Stomach smooth muscle (tissue), 2 donors: Measurements from ENCODE around the gene NRXN3.

Experiments used
- H3K27ac ChIP-seq: one replicate; pipeline ENCODE4 v1.7.0; 2013; ENCODE audit warnings: mild to moderate bottlenecking, low read length, inconsistent platforms
- H3K27me3 ChIP-seq, 2 donors: one replicate each; pipeline ENCODE4 v1.7.0; 2013; ENCODE audit warnings: low read length in 2 of 2; ENCODE audit not compliant: insufficient read depth in 2 of 2, control insufficient read depth in 1 of 2
- H3K36me3 ChIP-seq, 2 donors: one replicate each; pipeline ENCODE4 v1.7.0; 2013; ENCODE audit warnings: low read length in 2 of 2; ENCODE audit not compliant: control insufficient read depth in 2 of 2, insufficient read depth in 2 of 2
- H3K4me1 ChIP-seq: one replicate; pipeline ENCODE4 v1.7.0; 2013; ENCODE audit warnings: low read length; ENCODE audit not compliant: control insufficient read depth, insufficient read depth
- H3K4me3 ChIP-seq, 2 donors: one replicate each; pipeline ENCODE4 v1.7.0; 2013; ENCODE audit warnings: low read length in 2 of 2
- H3K9ac ChIP-seq, 2 donors: one replicate each; pipeline ENCODE4 v1.7.0; 2013; ENCODE audit warnings: low read length in 2 of 2, mild to moderate bottlenecking in 1 of 2
- H3K9me3 ChIP-seq, 2 donors: one replicate each; pipeline ENCODE4 v1.7.0; 2013; ENCODE audit warnings: low read length in 2 of 2; ENCODE audit not compliant: control insufficient read depth in 2 of 2
- donor health status: healthy.
- donor health status: Pancreatic carcinoma.

The NRXN3 gene

DNA sequence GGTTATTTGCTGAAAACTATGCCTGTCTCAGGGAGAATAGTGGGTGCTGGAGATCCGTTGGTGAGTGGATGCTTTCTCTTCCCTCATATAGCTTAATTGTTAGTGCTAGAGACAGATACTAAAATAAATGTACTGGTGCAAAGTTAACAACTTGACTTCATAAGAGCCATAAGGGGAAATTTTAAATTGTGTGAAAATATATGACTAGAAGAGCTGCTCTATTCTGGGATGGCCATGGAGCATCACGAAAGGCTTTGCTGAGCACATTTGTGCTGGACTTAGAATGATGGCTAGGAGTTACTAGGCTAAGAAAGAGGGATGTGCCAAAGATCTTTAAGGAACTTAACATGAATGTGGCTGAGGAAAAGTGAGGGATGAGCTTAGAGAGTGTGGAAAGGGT lies 668.8 kb downstream of the NRXN3 start:
- H3K9ac ChIP-seq, result no peak overlapping the region
- no peaks in the 10 kb centered on the region for H3K4me1 ChIP-seq
- H3K9me3 ChIP-seq, result no peaks in the 10 kb centered on the region
- H3K27ac ChIP-seq, result no peak overlapping the region
- no peaks in the 10 kb centered on the region for H3K36me3 ChIP-seq
- no peak overlapping the region for H3K4me3 ChIP-seq
- peaks cover 0 to 7% of the 10 kb centered on the region in 2 donors for H3K27me3 ChIP-seq

GRCh38 chr14:78840898-78841297 lies 670.7 kb downstream of the NRXN3 start:
- Histone ChIP-seq H3K36me3 (no peaks in the 10 kb centered on the region), H3K4me3 (no peak overlapping the region), H3K9me3 (no peaks in the 10 kb centered on the region), H3K27ac (no peak overlapping the region), H3K9ac (no peak overlapping the region), H3K4me1 (no peaks in the 10 kb centered on the region), H3K27me3 (no peaks in the 10 kb centered on the region)

DNA sequence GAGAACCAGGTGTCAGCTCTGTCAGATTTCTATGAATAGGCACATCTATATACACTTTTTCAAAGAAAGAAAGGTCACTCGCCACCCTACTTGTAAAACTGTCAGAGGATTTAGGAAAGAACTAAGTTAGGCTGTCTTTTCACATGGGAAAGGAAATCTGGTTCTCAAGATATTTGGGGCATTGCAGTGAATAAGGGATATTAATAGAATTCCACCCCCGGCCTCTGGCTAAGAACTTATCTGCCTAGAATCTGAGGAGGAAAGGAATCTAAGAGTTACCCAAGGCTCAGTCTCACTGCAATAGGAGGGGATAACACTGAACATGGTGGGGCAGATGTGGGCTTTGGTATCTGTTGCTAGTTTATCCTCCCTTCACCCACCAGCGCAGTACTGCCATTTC lies 677.6 kb downstream of the NRXN3 start:
- Histone ChIP-seq H3K4me1 (no peaks in the 10 kb centered on the region), H3K27ac (no peak overlapping the region), H3K4me3 (no peak overlapping the region), H3K36me3 (no peaks in the 10 kb centered on the region), H3K9ac (no peak overlapping the region), H3K9me3 (no peaks in the 10 kb centered on the region), H3K27me3 (peaks cover 0 to 4% of the 10 kb centered on the region in 2 donors)

GRCh38 chr14:78848234-78848820 lies 678.2 kb downstream of the NRXN3 start:
- Histone ChIP-seq H3K9ac (no peak overlapping the region), H3K4me1 (no peaks in the 10 kb centered on the region), H3K27ac (no peak overlapping the region), H3K9me3 (no peaks in the 10 kb centered on the region), H3K4me3 (no peak overlapping the region), H3K36me3 (no peaks in the 10 kb centered on the region), H3K27me3 (peaks cover 0 to 4% of the 10 kb centered on the region in 2 donors)

- H3K27ac ChIP-seq, result no peak overlapping the region
- H3K27me3 ChIP-seq, result peaks cover 0 to 4% of the 10 kb centered on the region in 2 donors
- no peaks in the 10 kb centered on the region for H3K9me3 ChIP-seq
- H3K4me1 ChIP-seq, result no peaks in the 10 kb centered on the region
- no peak overlapping the region for H3K4me3 ChIP-seq
- H3K9ac ChIP-seq, result no peak overlapping the region
- no peaks in the 10 kb centered on the region for H3K36me3 ChIP-seq
These were observed 679.8 kb downstream of the NRXN3 start for GRCh38 chr14:78849952-78850351.

- Histone ChIP-seq H3K27me3 (peaks cover 0 to 4% of the 10 kb centered on the region in 2 donors), H3K4me1 (no peaks in the 10 kb centered on the region), H3K27ac (no peak overlapping the region), H3K9ac (no peak overlapping the region), H3K36me3 (no peaks in the 10 kb centered on the region), H3K4me3 (no peak overlapping the region), H3K9me3 (no peaks in the 10 kb centered on the region)
These were observed 681.0 kb downstream of the NRXN3 start for GRCh38 chr14:78851189-78851588.

DNA sequence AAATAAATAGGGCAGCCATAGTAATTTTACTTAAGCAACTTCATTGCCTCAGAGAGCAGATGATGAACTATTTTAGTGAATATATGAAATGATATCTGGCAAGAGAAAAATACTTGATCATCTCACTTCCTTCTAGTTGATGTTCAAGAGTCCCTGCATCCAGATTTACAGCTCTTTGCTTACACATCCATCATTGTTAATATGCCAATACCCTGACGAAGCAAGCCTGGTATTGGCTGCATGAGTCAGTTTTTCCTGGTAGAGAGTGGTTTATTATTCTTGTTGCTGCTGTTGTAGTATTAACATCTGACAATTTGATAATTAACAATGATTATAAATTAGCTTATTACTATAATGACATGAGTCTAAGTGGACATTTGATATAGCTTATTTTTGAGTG lies 681.9 kb downstream of the NRXN3 start:
- Histone ChIP-seq H3K27me3 (no peaks in the 10 kb centered on the region), H3K9me3 (no peaks in the 10 kb centered on the region), H3K9ac (no peak overlapping the region), H3K4me3 (no peak overlapping the region), H3K36me3 (no peaks in the 10 kb centered on the region), H3K4me1 (no peaks in the 10 kb centered on the region), H3K27ac (no peak overlapping the region)

DNA sequence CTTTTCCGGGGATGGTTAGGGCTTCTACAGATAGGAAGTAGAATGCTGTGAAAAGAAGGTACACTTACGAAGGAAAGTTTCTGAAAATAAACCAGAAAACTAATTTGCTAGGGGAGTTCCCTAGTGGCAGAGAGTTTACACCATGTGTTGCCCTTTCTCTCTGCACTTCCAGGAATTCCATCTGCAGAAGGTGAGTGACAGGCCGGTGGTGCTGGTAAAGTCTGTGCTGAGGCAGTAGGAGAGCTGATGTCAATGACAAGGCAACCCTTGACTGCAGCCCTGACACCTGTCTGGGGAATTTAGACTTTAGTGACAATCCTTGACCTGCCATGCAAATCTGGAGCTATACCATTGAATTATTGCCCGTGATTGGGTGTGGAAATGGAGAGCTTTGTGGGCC lies 687.8 kb downstream of the NRXN3 start:
- Histone ChIP-seq H3K27me3 (no peaks in the 10 kb centered on the region), H3K27ac (no peak overlapping the region), H3K4me3 (no peak overlapping the region), H3K9me3 (no peaks in the 10 kb centered on the region), H3K36me3 (no peaks in the 10 kb centered on the region), H3K9ac (no peak overlapping the region), H3K4me1 (no peaks in the 10 kb centered on the region)

DNA sequence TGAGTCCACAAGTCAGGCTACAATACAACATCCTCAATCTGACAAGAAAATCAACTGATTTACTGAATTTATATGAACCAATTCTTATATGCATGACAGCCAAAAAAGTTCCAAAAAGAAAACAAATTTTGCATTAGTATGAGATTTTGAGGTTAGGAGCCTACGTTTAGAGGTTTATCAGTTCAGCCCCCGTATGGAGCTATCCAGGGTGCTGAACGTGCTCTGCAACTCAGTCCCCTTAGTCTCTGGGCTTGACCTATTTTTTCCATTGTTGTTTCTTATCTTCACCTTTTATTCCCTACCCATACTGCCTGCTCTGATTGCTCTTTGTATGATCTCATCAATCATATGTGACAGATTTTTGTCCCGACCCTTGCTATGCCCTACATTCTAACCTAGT lies 693.0 kb downstream of the NRXN3 start:
- no peak overlapping the region for H3K4me3 ChIP-seq
- H3K9me3 ChIP-seq, result no peaks in the 10 kb centered on the region
- no peak overlapping the region for H3K9ac ChIP-seq
- H3K36me3 ChIP-seq, result no peaks in the 10 kb centered on the region
- H3K27ac ChIP-seq, result no peak overlapping the region
- H3K27me3 ChIP-seq, result no peaks in the 10 kb centered on the region
- H3K4me1 ChIP-seq, result no peaks in the 10 kb centered on the region

- Histone ChIP-seq H3K9ac (no peak overlapping the region), H3K4me3 (no peak overlapping the region), H3K27ac (no peak overlapping the region), H3K36me3 (no peaks in the 10 kb centered on the region), H3K9me3 (no peaks in the 10 kb centered on the region), H3K27me3 (no peaks in the 10 kb centered on the region), H3K4me1 (no peaks in the 10 kb centered on the region)
These were observed 702.7 kb downstream of the NRXN3 start for GRCh38 chr14:78872837-78873236.

GRCh38 chr14:78873581-78873980 lies 703.4 kb downstream of the NRXN3 start:
- Histone ChIP-seq H3K4me1 (no peaks in the 10 kb centered on the region), H3K9ac (no peak overlapping the region), H3K27me3 (no peaks in the 10 kb centered on the region), H3K9me3 (no peaks in the 10 kb centered on the region), H3K4me3 (no peak overlapping the region), H3K27ac (no peak overlapping the region), H3K36me3 (no peaks in the 10 kb centered on the region)
